ENCODE results near the gene STAB2.

STAB2 gene

GRCh38 chr12:103642240-103642864 lies 55.3 kb downstream of the STAB2 start:
- TF ChIP-seq REST (IDR thresholded peaks at IDR 0.05; ENCODE audit: insufficient read depth in 1 of 2, low read depth in 2 of 2, low read length in 2 of 2) (no peak), POLR2AphosphoS5 (IDR thresholded peaks at IDR 0.05; ENCODE audit: low read depth, low read length) (no peak), FOXP2 (optimal IDR thresholded peaks at IDR 0.05; ENCODE audit: borderline replicate concordance, extremely low read depth, extremely low read length, insufficient read depth) (no peak), SIN3A (IDR thresholded peaks at IDR 0.05; ENCODE audit: borderline replicate concordance, insufficient read depth, low read length) (no peak), TAF1 (IDR thresholded peaks at IDR 0.05; ENCODE audit: borderline replicate concordance, insufficient read depth, low read length) (no peak)

- TF ChIP-seq POLR2AphosphoS5 (IDR thresholded peaks at IDR 0.05; ENCODE audit: low read depth, low read length) (no peak), TAF1 (IDR thresholded peaks at IDR 0.05; ENCODE audit: borderline replicate concordance, insufficient read depth, low read length) (no peak), REST (IDR thresholded peaks at IDR 0.05; ENCODE audit: insufficient read depth in 1 of 2, low read depth in 2 of 2, low read length in 2 of 2) (no peak)
Measured at GRCh38 chr12:103645202-103645601, 58.1 kb downstream of the STAB2 start.

- TF ChIP-seq POLR2AphosphoS5 (IDR thresholded peaks at IDR 0.05; ENCODE audit: low read depth, low read length), result no peak
- no peak for TF ChIP-seq FOXP2 (optimal IDR thresholded peaks at IDR 0.05; ENCODE audit: borderline replicate concordance, extremely low read depth, extremely low read length, insufficient read depth)
- no peak for TF ChIP-seq REST (IDR thresholded peaks at IDR 0.05; ENCODE audit: insufficient read depth in 1 of 2, low read depth in 2 of 2, low read length in 2 of 2)
- no peak for TF ChIP-seq TAF1 (IDR thresholded peaks at IDR 0.05; ENCODE audit: borderline replicate concordance, insufficient read depth, low read length)
Measured at GRCh38 chr12:103647267-103647666, 60.2 kb downstream of the STAB2 start.

- TF ChIP-seq FOXP2 (optimal IDR thresholded peaks at IDR 0.05; ENCODE audit: borderline replicate concordance, extremely low read depth, extremely low read length, insufficient read depth) (no peak), SIN3A (IDR thresholded peaks at IDR 0.05; ENCODE audit: borderline replicate concordance, insufficient read depth, low read length) (no peak), REST (IDR thresholded peaks at IDR 0.05; ENCODE audit: insufficient read depth in 1 of 2, low read depth in 2 of 2, low read length in 2 of 2) (no peak), POLR2AphosphoS5 (IDR thresholded peaks at IDR 0.05; ENCODE audit: low read depth, low read length) (no peak)
Measured at GRCh38 chr12:103652808-103653207, 65.7 kb downstream of the STAB2 start.

GRCh38 chr12:103654816-103655215 lies 67.7 kb downstream of the STAB2 start:
- no peak for TF ChIP-seq POLR2AphosphoS5 (IDR thresholded peaks at IDR 0.05; ENCODE audit: low read depth, low read length)
- no peak for TF ChIP-seq TAF1 (IDR thresholded peaks at IDR 0.05; ENCODE audit: borderline replicate concordance, insufficient read depth, low read length)
- TF ChIP-seq SIN3A (IDR thresholded peaks at IDR 0.05; ENCODE audit: borderline replicate concordance, insufficient read depth, low read length), result no peak
- TF ChIP-seq FOXP2 (optimal IDR thresholded peaks at IDR 0.05; ENCODE audit: borderline replicate concordance, extremely low read depth, extremely low read length, insufficient read depth), result no peak
- TF ChIP-seq REST (IDR thresholded peaks at IDR 0.05; ENCODE audit: insufficient read depth in 1 of 2, low read depth in 2 of 2, low read length in 2 of 2), result no peak
